Measurements from ENCODE around the gene RFK. TPM values are rescaled to one million over a fixed set of nuclear protein-coding genes. Genes with fewer than 3 reads are reported as not detected.

RFK gene
- total and polyA plus RNA-seq, 2 of the 13 experiments (the other 11 are each of a cell fraction or from before 2014, with no cell fraction given) = 18.2 to 37.2 TPM

GRCh38 chr9:76394195-76394959 lies at the start of gene RFK (continued):
- TF ChIP-seq AKNA (CRISPR knock-in tag; IDR thresholded peaks at IDR 0.05; ENCODE audit: borderline replicate concordance) (no peak), CREM (IDR thresholded peaks at IDR 0.05) (no peak), CREM (CRISPR knock-in tag; IDR thresholded peaks at IDR 0.05) (no peak), FOXJ3 (CRISPR knock-in tag; IDR thresholded peaks at IDR 0.05; ENCODE audit: borderline replicate concordance) (0 out of 2 replicates have a peak, but pooled peaks have one; percentile 25), RFX5 (IDR thresholded peaks at IDR 0.05; ENCODE audit: low read depth, low read length) (no peak), SATB2 (CRISPR knock-in tag; IDR thresholded peaks at IDR 0.05) (no peak), ZNF446 (CRISPR knock-in tag; IDR thresholded peaks at IDR 0.05) (peak; percentile 91; the same call in 1 of the 2 replicates), ZMYM3 (CRISPR knock-in tag; IDR thresholded peaks at IDR 0.05) (no peak), ZNF121 (CRISPR knock-in tag; IDR thresholded peaks at IDR 0.05) (peak; percentile 64; the same call in 1 of the 2 replicates), TBX3 (IDR thresholded peaks at IDR 0.05; ENCODE audit: borderline replicate concordance) (no peak), MLLT10 (CRISPR knock-in tag; IDR thresholded peaks at IDR 0.05) (no peak), SRSF9 (IDR thresholded peaks at IDR 0.05; ENCODE audit: borderline replicate concordance, insufficient read depth, low read depth, low read length, poor library complexity, severe bottlenecking) (no peak), ZFP90 (CRISPR knock-in tag; IDR thresholded peaks at IDR 0.05; ENCODE audit: borderline replicate concordance) (no peak; the same call in 1 of the 2 replicates), ZSCAN25 (CRISPR knock-in tag; IDR thresholded peaks at IDR 0.05) (no peak), NFYC (CRISPR knock-in tag; IDR thresholded peaks at IDR 0.05) (no peak), MYPOP (CRISPR knock-in tag; IDR thresholded peaks at IDR 0.05) (no peak; the same call in 1 of the 2 replicates), ZNF326 (CRISPR knock-in tag; IDR thresholded peaks at IDR 0.05; ENCODE audit: borderline replicate concordance) (no peak), MTF2 (CRISPR knock-in tag; IDR thresholded peaks at IDR 0.05; ENCODE audit: borderline replicate concordance) (peak; percentile 54; the same call in 1 of the 2 replicates), LCORL (IDR thresholded peaks at IDR 0.05) (no peak), LCORL (CRISPR knock-in tag; IDR thresholded peaks at IDR 0.05) (no peak; the same call in 1 of the 2 replicates)

Measured in HepG2 (cell line).